Measurements from ENCODE around the gene ZCCHC24.
"Not testable (repeated sequence)": the region's sequence is repeated elsewhere in the genome, so short reads cannot be mapped to it uniquely, and the experiment has no call there.

The ZCCHC24 gene

GRCh38 chr10:79350407-79351154 is 94.8 kb downstream of the ZCCHC24 start:
- DNase-seq: no peak

DNA sequence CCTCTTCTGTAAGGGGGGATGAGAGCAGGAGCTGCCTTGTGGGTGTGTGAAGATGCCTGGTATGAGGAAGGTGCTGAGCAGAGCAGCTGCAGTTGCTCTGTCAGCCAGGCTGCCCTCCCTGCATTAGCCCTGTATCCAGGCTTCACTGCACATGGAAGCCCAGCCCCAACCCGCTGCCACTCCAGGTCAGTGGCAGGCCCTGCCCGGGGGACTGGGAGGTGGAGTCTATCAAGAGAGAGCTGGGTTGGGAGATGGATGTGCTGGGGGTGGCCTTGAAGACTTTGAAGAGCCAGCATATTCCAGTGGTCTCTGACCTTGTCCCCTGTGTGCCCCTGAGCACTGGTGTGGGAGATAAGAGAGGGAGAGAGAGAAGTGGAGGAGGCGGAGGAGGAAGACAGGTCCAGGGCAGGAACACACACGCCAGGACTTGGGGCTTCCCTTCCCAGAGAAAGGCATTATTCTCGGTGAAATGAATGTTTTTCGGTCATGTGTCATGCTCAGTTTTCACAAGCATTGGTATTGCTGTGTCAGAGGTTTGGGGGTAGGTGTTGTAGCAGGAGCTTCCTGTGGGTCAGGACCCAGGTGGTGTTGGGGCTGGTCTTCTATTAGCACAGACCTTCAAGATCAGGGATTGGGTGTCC is 95.5 kb downstream of the ZCCHC24 start:
- no peak for DNase-seq

DNA sequence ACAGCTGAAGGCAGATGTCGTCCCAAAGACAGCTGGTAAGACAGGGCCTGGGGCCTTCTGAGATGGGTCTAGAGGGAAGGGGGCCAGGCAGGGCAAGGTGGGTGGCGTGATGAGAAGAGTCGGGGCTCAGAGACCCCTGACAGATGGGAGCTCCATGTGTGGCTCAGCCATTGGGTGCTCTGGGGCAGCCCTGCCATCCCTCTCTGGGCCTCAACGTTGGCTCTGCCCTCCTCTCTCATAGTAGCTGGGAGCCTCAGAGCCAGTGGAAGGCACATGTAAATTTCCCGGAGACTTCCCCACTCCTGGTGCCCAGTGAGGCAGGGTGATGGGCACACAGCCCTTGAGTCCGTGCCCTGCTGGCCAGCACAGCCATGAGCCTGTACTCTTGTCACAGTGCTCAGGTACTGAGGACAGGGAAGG is 96.3 kb downstream of the ZCCHC24 start:
- no peak for DNase-seq

- no peak for DNase-seq
Observed at GRCh38 chr10:79348640-79348988, 96.8 kb downstream of the ZCCHC24 start.

GRCh38 chr10:79347894-79348639 is 97.4 kb downstream of the ZCCHC24 start:
- DNase-seq: peak in 20 of 56 donors; percentile 10 to 59 (median 31)

DNA sequence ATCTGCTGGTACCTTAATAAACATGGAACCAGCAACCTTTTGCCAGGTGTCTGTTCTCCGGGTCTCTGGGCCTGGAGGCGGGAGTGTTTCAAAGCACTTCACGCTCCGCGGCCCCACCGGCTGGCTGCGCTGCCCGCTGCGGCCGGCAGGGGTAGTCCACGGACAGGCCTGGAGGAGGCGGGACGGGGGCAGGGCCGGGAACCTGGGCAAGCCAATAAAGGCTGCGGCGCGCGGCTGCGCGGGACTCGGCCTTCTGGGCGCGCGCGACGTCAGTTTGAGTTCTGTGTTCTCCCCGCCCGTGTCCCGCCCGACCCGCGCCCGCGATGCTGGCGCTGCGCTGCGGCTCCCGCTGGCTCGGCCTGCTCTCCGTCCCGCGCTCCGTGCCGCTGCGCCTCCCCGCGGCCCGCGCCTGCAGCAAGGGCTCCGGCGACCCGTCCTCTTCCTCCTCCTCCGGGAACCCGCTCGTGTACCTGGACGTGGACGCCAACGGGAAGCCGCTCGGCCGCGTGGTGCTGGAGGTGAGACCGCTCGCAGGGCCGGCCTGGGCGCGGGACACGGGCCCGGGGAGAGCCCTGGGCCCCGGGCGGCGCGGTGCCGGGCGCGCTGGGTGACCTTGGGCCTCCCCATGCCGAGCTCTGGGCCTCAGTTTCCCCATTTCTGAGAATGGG is 98.1 kb downstream of the ZCCHC24 start, which contains the start of gene PPIF:
Gene PPIF (plus strand): TSS at position 244 of the 668 bp plus-strand sequence. CDS start 80 bp downstream, at position 324.
- DNase-seq: peak; percentile 26 to 97 (median 87)

GRCh38 chr10:79346388-79347225 is 98.8 kb downstream of the ZCCHC24 start:
- no peak for DNase-seq

DNA sequence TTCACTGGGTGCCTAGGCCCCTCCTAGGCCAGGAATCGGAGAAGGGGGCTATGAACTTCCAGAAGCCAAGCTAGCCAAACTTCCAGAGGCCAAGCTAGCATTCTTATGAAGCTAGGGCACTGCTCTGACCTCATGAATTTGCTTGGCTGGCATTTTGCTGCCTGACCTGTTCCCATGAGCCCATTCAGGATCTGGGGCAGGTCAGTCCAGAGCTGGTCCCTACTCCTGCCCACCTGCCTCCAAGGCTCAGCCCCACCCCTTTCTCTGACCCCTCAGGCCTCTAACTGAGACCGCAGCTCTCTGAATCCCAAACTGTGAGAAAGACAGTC is 99.4 kb downstream of the ZCCHC24 start:
- no peak for DNase-seq

DNA sequence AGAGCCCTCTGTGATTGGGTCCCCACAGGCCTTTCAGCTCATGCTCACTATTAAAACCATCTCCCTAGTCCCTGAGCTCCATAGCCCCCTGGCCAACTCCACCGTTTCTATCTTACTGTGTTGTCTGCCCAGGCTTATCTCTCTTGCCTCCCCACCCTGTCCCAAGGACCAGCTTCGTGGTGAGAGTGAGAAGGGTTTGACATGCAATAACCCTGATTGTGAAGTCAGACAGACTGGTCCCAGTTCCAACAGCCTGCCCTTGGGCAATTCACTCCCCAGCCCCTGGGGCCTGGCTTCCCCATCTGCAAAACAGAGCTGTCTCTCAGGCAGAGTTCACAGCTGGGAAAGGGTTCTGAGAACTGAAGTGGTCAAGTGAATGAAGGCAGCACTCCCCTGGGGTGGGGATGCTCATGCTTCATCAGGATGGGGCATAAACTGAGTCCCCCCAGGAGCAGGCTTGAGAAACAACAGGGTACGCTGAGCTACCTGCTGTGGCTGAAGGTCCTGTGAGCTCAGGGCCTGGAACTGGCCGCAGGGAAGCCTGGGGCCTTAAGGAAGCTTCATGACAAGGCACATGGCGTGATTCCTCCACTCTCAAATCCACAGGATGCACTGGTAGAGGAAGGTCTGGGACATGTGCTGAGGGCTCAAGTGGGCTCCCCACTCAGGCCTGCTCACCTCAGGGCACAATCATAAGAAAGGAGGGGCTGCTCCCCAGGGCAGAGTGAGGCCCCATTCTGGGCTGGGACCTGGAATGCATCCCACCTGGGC is 100.0 kb downstream of the ZCCHC24 start:
- no peak for DNase-seq

DNA sequence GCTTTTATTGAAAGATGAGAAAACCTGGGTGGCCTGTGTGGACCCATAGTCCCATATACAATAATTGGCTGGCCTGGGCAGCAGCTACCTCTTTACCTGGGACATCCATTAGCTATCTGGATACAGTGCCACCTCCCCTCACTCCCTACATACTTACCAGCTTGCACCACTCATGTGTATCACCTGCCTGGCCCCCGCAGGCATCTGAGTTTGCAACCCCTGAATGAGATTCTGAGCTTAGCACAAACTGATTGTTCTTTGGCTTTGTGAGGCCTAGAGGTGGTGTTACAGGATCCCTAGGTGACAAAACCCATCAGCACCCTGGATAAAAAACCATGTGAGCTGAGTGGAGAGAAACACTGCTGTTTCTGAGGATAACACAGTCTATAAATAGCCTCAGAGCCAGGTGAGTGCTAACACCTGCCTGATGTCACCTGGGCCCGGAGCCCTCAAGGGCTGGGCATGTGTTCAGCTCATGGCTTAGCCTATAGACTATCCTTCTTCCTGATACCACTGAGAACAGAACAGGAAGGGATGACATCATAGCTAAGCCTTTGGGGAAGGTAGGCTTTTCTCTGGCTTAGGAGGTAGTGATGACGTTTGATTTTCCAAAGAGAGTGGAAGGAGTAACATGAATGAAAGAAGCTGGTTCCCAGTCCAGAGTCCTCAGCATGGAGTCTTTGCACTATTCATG is 100.8 kb downstream of the ZCCHC24 start:
- DNase-seq: no peak

- DNase-seq: no peak
Observed at GRCh38 chr10:79342811-79343561, 102.4 kb downstream of the ZCCHC24 start.

DNA sequence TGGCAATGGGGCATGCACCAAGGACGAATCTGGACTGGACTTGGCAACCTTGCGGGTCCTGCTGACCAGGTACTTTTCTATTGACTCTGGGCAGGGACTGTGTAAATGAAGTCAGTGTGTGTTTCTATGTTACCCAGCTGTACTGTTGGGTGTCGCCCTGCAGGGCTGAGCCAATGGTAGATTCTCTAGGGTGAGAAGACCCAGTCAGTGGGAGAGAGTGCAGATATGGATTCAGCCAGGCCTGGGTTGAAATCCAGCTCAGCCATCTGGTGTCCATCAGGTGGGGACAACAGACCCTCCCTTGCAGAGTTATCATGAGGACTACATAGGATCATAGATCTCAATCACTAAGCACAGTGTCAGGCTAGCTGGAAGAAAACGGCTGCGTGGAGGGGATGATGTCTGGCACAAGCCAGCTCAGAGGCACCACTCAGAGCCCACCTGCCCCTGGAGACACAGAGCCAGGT is 103.1 kb downstream of the ZCCHC24 start:
- DNase-seq: no peak

- DNase-seq: no peak
Observed at GRCh38 chr10:79340646-79341244, 104.7 kb downstream of the ZCCHC24 start.

GRCh38 chr10:79339266-79339665 is 106.2 kb downstream of the ZCCHC24 start:
- DNase-seq: no peak

- not testable (repeated sequence) for DNase-seq
Observed at GRCh38 chr10:79337783-79338469, 107.5 kb downstream of the ZCCHC24 start.

DNA sequence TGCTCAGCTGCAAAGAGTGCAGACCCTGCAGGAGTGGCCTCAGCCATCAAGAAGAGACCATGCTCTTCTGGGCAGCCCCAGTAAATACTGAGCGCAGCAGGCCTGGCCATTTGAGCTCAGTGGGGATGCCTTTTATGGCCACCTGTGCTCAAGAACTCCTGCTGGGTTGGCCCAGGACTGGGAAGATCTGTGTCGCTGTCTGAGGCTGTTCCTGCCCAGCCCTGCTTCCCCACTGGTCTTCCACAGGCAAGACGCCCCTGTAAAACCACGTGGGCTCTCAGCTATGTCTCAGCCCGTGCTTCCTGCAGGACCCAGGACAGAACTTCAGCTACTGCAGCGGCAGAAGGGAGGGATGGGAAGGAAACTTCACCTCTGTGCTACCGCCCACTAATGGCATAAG is 108.7 kb downstream of the ZCCHC24 start:
- no peak for DNase-seq

DNA sequence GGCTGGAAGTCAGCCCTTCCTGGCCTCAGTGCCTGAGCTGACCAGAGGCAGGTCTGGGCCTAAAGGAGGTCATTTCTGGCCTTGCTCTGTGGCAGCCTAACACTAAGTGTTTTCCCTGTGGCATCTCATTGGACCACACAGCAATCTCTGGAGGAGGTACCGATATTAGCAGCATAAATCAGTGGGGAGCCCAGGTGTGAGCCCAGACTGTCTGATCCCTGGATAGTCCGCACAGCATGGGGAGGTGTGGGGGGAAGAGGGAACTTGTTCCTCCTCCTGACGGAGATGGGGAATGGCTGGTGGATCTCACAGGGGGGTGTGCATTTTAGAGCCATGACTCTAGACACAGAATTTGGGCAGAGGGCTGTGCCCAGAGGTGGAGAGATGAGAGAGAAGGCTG is 109.1 kb downstream of the ZCCHC24 start:
- no peak for DNase-seq
